ENCODE measurements around the gene ZNF853. TPM values are rescaled to one million over a fixed set of nuclear protein-coding genes. Genes with fewer than 3 reads are reported as not detected.
A peak's percentile ranks its signal among the peaks of the same experiment; 100 is the strongest.

Gene ZNF853
- total and polyA plus RNA-seq, 10 of the 15 experiments (the other 5 are each of a cell fraction or from before 2014, with no cell fraction given): 0.04 to 0.26 (median 0.05) TPM; not detected in 4

DNA sequence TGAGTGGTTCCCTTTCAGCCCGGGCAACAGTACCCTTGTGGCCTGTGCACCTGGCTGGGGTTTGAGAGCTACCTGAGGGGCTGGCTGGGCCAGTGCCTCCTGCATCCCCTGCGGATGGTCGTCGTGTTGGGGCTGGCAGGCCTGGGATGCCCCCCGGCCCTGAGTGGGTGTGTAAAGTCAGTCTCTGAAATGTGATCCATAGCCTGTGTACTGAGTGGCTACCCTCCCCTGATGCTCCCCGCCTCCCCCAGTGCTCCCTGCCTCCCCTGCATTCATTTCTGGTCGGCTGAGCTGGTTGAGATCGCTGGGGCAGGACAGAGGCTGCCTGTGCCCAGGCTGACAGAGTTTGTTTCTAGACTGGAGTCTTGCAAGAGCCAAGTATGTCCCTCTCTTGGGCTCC is 31.1 kb downstream of the ZNF853 start:
- no peak overlapping the region for H2AFZ ChIP-seq (ENCODE audit: control insufficient read depth, low read depth, low read length)
- peaks cover 12 to 45% of the 10 kb centered on the region in 2 experiments for H3K36me3 ChIP-seq (ENCODE audit: control insufficient read depth in 2 of 2, insufficient read depth in 2 of 2, low read length in 1 of 2)
- BruUV-seq (replicated peaks): no TSS peak
- FAIRE-seq (no peak), ATAC-seq (no peak), DNase-seq (ENCODE audit: low read depth, low spot score) (no peak)
- no peaks in the 10 kb centered on the region for H4K20me1 ChIP-seq (ENCODE audit: control insufficient read depth, insufficient read depth)
- in situ Hi-C loops (cut with MboI) (no loop called here), intact Hi-C loops (cut with micrococcal nuclease; ENCODE audit: unreplicated experiment) (no loop called here)
- POLR2A ChIA-PET: no interaction called here
- peaks cover 6% of the 10 kb centered on the region; the same call in 2 of the 3 replicates for H3K9me3 ChIP-seq (replicated peaks; ENCODE audit: control insufficient read depth, insufficient read depth, low read length)
- no peak overlapping the region for H3K9ac ChIP-seq (ENCODE audit: control insufficient read depth, insufficient read depth, low read length)
- RAD21 ChIA-PET (ENCODE audit: unreplicated experiment): no interaction called here
- no peak for TF ChIP-seq SPI1 (IDR thresholded peaks at IDR 0.05; ENCODE audit: borderline replicate concordance, insufficient read depth, low read depth, low read length)
- no peak for TF ChIP-seq RBBP5 (conservative IDR thresholded peaks at IDR 0.05)
- TF ChIP-seq ATF3 (IDR thresholded peaks at IDR 0.05; ENCODE audit: borderline replicate concordance, extremely low read depth, low read depth, low read length): no peak
- TF ChIP-seq NR2F1 (conservative IDR thresholded peaks at IDR 0.05): no peak
- no peak for TF ChIP-seq SREBF1 (IDR thresholded peaks at IDR 0.05; ENCODE audit: low read length)
- CTCF ChIA-PET: no interaction called here
- 92% methylated on average over 8 of the region's 8 CpGs for WGBS (ENCODE audit: insufficient coverage, insufficient replicate concordance, low lambda C conversion rate, missing lambda C conversion rate)
- no peaks in the 10 kb centered on the region for H3K27me3 ChIP-seq (replicated peaks in 1 of 2; ENCODE audit: control insufficient read depth in 2 of 2, insufficient read depth in 2 of 2, low read length in 1 of 2)
- no peaks in the 10 kb centered on the region for H3K4me1 ChIP-seq (ENCODE audit: control insufficient read depth, insufficient read depth, low read length)
- H3K27ac ChIP-seq (ENCODE audit: control insufficient read depth, insufficient read depth): no peak overlapping the region
- no peak overlapping the region for H3K4me2 ChIP-seq (ENCODE audit: control insufficient read depth, insufficient read depth)
- no peaks in the 10 kb centered on the region for H3K79me2 ChIP-seq (ENCODE audit: control insufficient read depth, insufficient read depth, low read length)
- SMC1A ChIA-PET (ENCODE audit: uncharacterized antibody, unreplicated experiment): no interaction called here
- H3K4me3 ChIP-seq: no peak overlapping the region

- ATAC-seq (no peak), FAIRE-seq (no peak), DNase-seq (ENCODE audit: low read depth, low spot score) (no peak)
- no peak overlapping the region for H2AFZ ChIP-seq (ENCODE audit: control insufficient read depth, low read depth, low read length)
- ChIA-PET SMC1A (ENCODE audit: uncharacterized antibody, unreplicated experiment) (no interaction called here), POLR2A (no interaction called here), CTCF (no interaction called here), RAD21 (ENCODE audit: unreplicated experiment) (no interaction called here)
- no peak overlapping the region for H3K9ac ChIP-seq (ENCODE audit: control insufficient read depth, insufficient read depth, low read length)
- WGBS (ENCODE audit: insufficient coverage, insufficient replicate concordance, low lambda C conversion rate, missing lambda C conversion rate): 89% methylated on average over 8 of the region's 8 CpGs
- H4K20me1 ChIP-seq (ENCODE audit: control insufficient read depth, insufficient read depth): no peaks in the 10 kb centered on the region
- intact Hi-C loops (cut with micrococcal nuclease; ENCODE audit: unreplicated experiment) (no loop called here), in situ Hi-C loops (cut with MboI) (no loop called here)
- H3K4me3 ChIP-seq: no peak overlapping the region
- H3K4me2 ChIP-seq (ENCODE audit: control insufficient read depth, insufficient read depth): no peak overlapping the region
- peak; percentile 29; the same call in 1 of the 2 replicates for TF ChIP-seq POLR2A (IDR thresholded peaks at IDR 0.05; ENCODE audit: low read depth, low read length)
- TF ChIP-seq NR2C1 (IDR thresholded peaks at IDR 0.05): no peak
- H3K9me3 ChIP-seq (replicated peaks; ENCODE audit: control insufficient read depth, insufficient read depth, low read length): peaks cover 6% of the 10 kb centered on the region; the same call in 2 of the 3 replicates
- H3K36me3 ChIP-seq (ENCODE audit: control insufficient read depth in 2 of 2, insufficient read depth in 2 of 2, low read length in 1 of 2): peaks cover 12 to 45% of the 10 kb centered on the region in 2 experiments
- H3K4me1 ChIP-seq (ENCODE audit: control insufficient read depth, insufficient read depth, low read length): no peaks in the 10 kb centered on the region
- H3K27me3 ChIP-seq (replicated peaks in 1 of 2; ENCODE audit: control insufficient read depth in 2 of 2, insufficient read depth in 2 of 2, low read length in 1 of 2): no peaks in the 10 kb centered on the region
- H3K27ac ChIP-seq (ENCODE audit: control insufficient read depth, insufficient read depth): no peak overlapping the region
- no TSS peak for BruUV-seq (replicated peaks)
- no peaks in the 10 kb centered on the region for H3K79me2 ChIP-seq (ENCODE audit: control insufficient read depth, insufficient read depth, low read length)
Observed at GRCh38 chr7:6647080-6647479, 31.7 kb downstream of the ZNF853 start.
